Caco-2 (cell line): ENCODE measurements around the gene TMC5. TPM values are rescaled to one million over a fixed set of nuclear protein-coding genes. Genes with fewer than 3 reads are reported as not detected.

Source experiments
- BruUV-seq: library from RNA; stranded (reverse); fragments of 400-500 nt; replicated peaks from 2 replicates; lab custom pipeline; 2021; lab: Mats Ljungman, UMichigan
- CTCF ChIA-PET: fragments of 300-600 bp; sonication (Branson Sonifier 250); formaldehyde crosslinking; loops from one replicate; lab custom pipeline; 2022; ENCODE audit warnings: antibody characterized with exemption; lab: Charles Lee
- POLR2A ChIA-PET: fragments of 300-600 bp; sonication (Branson Sonifier 250); formaldehyde crosslinking; loops from one replicate; lab custom pipeline; 2022; ENCODE audit warnings: antibody characterized with exemption; lab: Charles Lee
- DNase-seq, 2 experiments: peaks; one replicate each; pipeline versions ENCODE4 v3.0.0 to v3.0.0-alpha.2; 2020 to 2022
- H3K27me3 ChIP-seq: replicated peaks from 2 replicates; pipeline ENCODE4 v1.6.0; 2011; ENCODE audit warnings: low read length; ENCODE audit not compliant: control insufficient read depth, insufficient read depth
- H3K36me3 ChIP-seq: 2 replicates; pipeline ENCODE4 v1.5.1; 2011; ENCODE audit warnings: low read length; ENCODE audit not compliant: control insufficient read depth, insufficient read depth
- H3K4me1 ChIP-seq: fragments of 250-450 bp; sonication (Bioruptor Pico); 2 replicates; pipeline ENCODE4 v1.5.1; 2020; ENCODE audit warnings: mild to moderate bottlenecking
- H3K4me3 ChIP-seq: 2 replicates; pipeline ENCODE4 v1.5.1; 2011; ENCODE audit warnings: low read depth, mild to moderate bottlenecking, control low read depth, low read length
- H3K9me3 ChIP-seq: fragments of 250-450 bp; sonication (Bioruptor Pico); 2 replicates; pipeline ENCODE4 v1.5.1; 2020; ENCODE audit warnings: mild to moderate bottlenecking, moderate library complexity
- H3K27ac Mint-ChIP-seq: one replicate; pipeline ENCODE4 v1.8.0; 2022; ENCODE audit warnings: mixed read lengths; ENCODE audit not compliant: unreplicated experiment
- H3K27me3 Mint-ChIP-seq: one replicate; pipeline ENCODE4 v1.8.0; 2022; ENCODE audit warnings: mixed read lengths; ENCODE audit not compliant: insufficient read depth, unreplicated experiment
- H3K36me3 Mint-ChIP-seq: one replicate; pipeline ENCODE4 v1.8.0; 2022; ENCODE audit warnings: mild to moderate bottlenecking, mixed read lengths; ENCODE audit not compliant: insufficient read depth, unreplicated experiment
- H3K4me1 Mint-ChIP-seq: one replicate; pipeline ENCODE4 v1.8.0; 2022; ENCODE audit warnings: low read depth, mixed read lengths; ENCODE audit not compliant: unreplicated experiment
- H3K4me3 Mint-ChIP-seq: one replicate; pipeline ENCODE4 v1.8.0; 2022; ENCODE audit warnings: mild to moderate bottlenecking, moderate library complexity, mixed read lengths; ENCODE audit not compliant: unreplicated experiment
- H3K9me3 Mint-ChIP-seq: one replicate; pipeline ENCODE4 v1.8.0; 2022; ENCODE audit warnings: mixed read lengths; ENCODE audit not compliant: unreplicated experiment
- CTCF ChIP-seq, 2 experiments: fragments of 200-600 bp in 1 of 2; IDR thresholded peaks; 1 replicate in 1 of 2; 2 replicates in 1 of 2; pipeline versions ENCODE4 v1.5.1 to v1.8.0; 2011 to 2022; ENCODE audit warnings: antibody characterized with exemption in 1 of 2, control low read depth in 1 of 2, inconsistent platforms in 1 of 2, low read depth in 1 of 2, low read length in 1 of 2, mild to moderate bottlenecking in 1 of 2, moderate library complexity in 1 of 2; ENCODE audit not compliant: insufficient read depth in 1 of 2, severe bottlenecking in 1 of 2, unreplicated experiment in 1 of 2
- intact Hi-C: fragments of 100-400 bp; cut with micrococcal nuclease; formaldehyde crosslinking; loops from one replicate; pipeline ENCODE4 v1.10.0; 2022; ENCODE audit not compliant: unreplicated experiment
- total RNA-seq: library from RNA; stranded (reverse); gene quantifications from 2 replicates; pipeline ENCODE4 v1.2.3, GENCODE V29; 2022

Gene TMC5
- total RNA-seq, 1 experiment from 2014 or later = 2.3 TPM

GRCh38 chr16:19525385-19525723 is 107.7 kb downstream of the TMC5 start:
- TF ChIP-seq CTCF (IDR thresholded peaks at IDR 0.05; ENCODE audit: insufficient read depth in 1 of 2, low read depth in 1 of 2, low read length in 1 of 2, severe bottlenecking in 1 of 2, unreplicated experiment in 1 of 2) = no peak
- H3K27me3 ChIP-seq = no peaks in the 10 kb centered on the region
- H3K9me3 Mint-ChIP-seq = no peaks in the 10 kb centered on the region
- peak overlapping the region; percentile 79 for H3K4me3 Mint-ChIP-seq
- peaks cover 15% of the 10 kb centered on the region; the same call in 1 of the 2 replicates for H3K4me1 ChIP-seq
- H3K9me3 ChIP-seq = no peaks in the 10 kb centered on the region
- intact Hi-C loops = no loop called here
- ChIA-PET CTCF (no interaction called here), POLR2A (no interaction called here)
- H3K27ac Mint-ChIP-seq = no peak overlapping the region
- BruUV-seq = no TSS peak
- H3K4me1 Mint-ChIP-seq = peaks cover 11% of the 10 kb centered on the region
- no peaks in the 10 kb centered on the region for H3K36me3 ChIP-seq
- peaks cover 26% of the 10 kb centered on the region for H3K36me3 Mint-ChIP-seq
- H3K27me3 Mint-ChIP-seq = no peaks in the 10 kb centered on the region
- DNase-seq = no peak
- no peak overlapping the region for H3K4me3 ChIP-seq

GRCh38 chr16:19527161-19527560 is 109.5 kb downstream of the TMC5 start:
- Histone ChIP-seq H3K4me3 (no peak overlapping the region), H3K4me1 (peaks cover 15% of the 10 kb centered on the region; the same call in 1 of the 2 replicates), H3K9me3 (no peaks in the 10 kb centered on the region), H3K36me3 (no peaks in the 10 kb centered on the region), H3K27me3 (no peaks in the 10 kb centered on the region)
- POLR2A ChIA-PET = no interaction called here
- no peak overlapping the region for H3K4me3 Mint-ChIP-seq
- no peaks in the 10 kb centered on the region for H3K9me3 Mint-ChIP-seq
- CTCF ChIA-PET = no interaction called here
- no TSS peak for BruUV-seq
- TF ChIP-seq CTCF (IDR thresholded peaks at IDR 0.05; ENCODE audit: insufficient read depth in 1 of 2, low read depth in 1 of 2, low read length in 1 of 2, severe bottlenecking in 1 of 2, unreplicated experiment in 1 of 2) = no peak
- H3K36me3 Mint-ChIP-seq = peaks cover 22% of the 10 kb centered on the region
- H3K27ac Mint-ChIP-seq = no peak overlapping the region
- peaks cover 11% of the 10 kb centered on the region for H3K4me1 Mint-ChIP-seq
- H3K27me3 Mint-ChIP-seq = no peaks in the 10 kb centered on the region
- DNase-seq = no peak
- intact Hi-C loops = no loop called here

- no peak overlapping the region for H3K27ac Mint-ChIP-seq
- peaks cover 25% of the 10 kb centered on the region for H3K36me3 Mint-ChIP-seq
- no peak overlapping the region for H3K4me3 Mint-ChIP-seq
- intact Hi-C loops = no loop called here
- no TSS peak for BruUV-seq
- no peak for TF ChIP-seq CTCF (IDR thresholded peaks at IDR 0.05; ENCODE audit: insufficient read depth in 1 of 2, low read depth in 1 of 2, low read length in 1 of 2, severe bottlenecking in 1 of 2, unreplicated experiment in 1 of 2)
- Histone ChIP-seq H3K9me3 (no peaks in the 10 kb centered on the region), H3K4me3 (no peak overlapping the region), H3K27me3 (no peaks in the 10 kb centered on the region), H3K36me3 (no peaks in the 10 kb centered on the region), H3K4me1 (peaks cover 4% of the 10 kb centered on the region; the same call in 1 of the 2 replicates)
- ChIA-PET CTCF (no interaction called here), POLR2A (no interaction called here)
- H3K9me3 Mint-ChIP-seq = no peaks in the 10 kb centered on the region
- peaks cover 17% of the 10 kb centered on the region for H3K4me1 Mint-ChIP-seq
- no peak for DNase-seq
- no peaks in the 10 kb centered on the region for H3K27me3 Mint-ChIP-seq
These were observed 111.0 kb downstream of the TMC5 start for GRCh38 chr16:19528666-19529065.
